GM18505 (cell line): ENCODE results near the gene DDC.

Experiments used
- ATAC-seq: cut with Tn5 transposase; IDR thresholded peaks from one replicate; pipeline ENCODE4 v1.9.1; 2021; ENCODE audit not compliant: unreplicated experiment
- POLR2A ChIP-seq: IDR thresholded peaks from 4 replicates; pipeline ENCODE4 v1.6.1; 2011; ENCODE audit warnings: borderline replicate concordance; ENCODE audit not compliant: insufficient read depth, insufficient read length; ENCODE audit errors: extremely low read depth

Gene DDC

DNA sequence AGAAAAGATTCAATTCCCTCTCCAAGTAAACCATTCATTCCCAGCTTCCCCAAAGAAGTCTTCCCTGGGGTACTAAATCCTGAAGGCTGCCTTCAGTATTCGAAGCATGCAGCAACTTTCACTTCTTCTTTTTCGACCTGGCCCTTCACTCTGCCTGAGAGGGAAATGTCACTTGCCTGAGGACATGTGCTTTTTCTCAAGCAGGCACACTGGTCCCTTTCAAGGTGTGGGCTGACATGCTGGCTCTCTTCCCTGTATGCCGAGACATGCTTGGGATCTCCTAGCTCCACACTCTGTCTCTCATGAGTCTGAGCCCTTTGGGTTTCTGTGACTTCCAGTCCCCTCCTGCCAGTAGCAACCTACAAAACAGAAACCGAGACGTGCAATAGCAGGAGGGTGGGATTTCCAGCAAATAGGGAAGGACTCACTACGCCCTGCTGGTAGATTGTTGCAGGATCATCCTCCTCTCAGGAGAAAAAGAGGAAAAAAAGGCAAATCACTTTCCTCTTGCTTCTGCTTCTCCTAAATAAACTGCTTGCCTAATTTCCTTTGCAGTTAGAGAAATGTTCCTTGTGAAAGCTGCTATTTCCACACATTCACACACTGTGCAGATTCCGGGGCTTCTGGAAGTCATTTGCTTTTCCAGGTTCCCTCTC, 148.6 kb downstream of the DDC start:
- ATAC-seq = peak; percentile 77
- TF ChIP-seq POLR2A = no peak

DNA sequence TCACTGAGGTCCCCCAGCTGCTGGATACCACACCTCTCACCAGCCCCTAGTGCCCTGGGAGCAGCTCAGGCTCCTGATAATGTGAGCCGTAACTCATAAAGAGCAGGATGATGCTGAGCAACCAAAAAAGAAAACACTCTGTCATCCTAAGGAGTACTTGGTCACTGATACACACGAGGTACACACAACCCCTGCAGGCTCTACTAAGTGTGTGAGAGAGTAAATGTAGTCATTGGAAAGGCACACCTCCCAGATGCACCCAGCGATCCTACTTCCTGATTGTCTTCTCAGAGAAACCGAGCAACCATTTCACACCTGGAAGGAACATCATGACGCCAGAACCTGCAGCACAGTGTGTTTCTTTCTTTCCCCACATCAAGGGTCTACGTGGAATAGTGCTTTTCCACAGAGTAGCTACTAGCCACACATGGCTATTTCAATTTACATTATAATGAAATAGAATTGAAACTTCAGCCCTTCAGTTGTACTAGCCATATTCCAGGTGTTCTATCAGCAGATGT, 149.3 kb downstream of the DDC start:
- no peak for ATAC-seq
- no peak for TF ChIP-seq POLR2A

DNA sequence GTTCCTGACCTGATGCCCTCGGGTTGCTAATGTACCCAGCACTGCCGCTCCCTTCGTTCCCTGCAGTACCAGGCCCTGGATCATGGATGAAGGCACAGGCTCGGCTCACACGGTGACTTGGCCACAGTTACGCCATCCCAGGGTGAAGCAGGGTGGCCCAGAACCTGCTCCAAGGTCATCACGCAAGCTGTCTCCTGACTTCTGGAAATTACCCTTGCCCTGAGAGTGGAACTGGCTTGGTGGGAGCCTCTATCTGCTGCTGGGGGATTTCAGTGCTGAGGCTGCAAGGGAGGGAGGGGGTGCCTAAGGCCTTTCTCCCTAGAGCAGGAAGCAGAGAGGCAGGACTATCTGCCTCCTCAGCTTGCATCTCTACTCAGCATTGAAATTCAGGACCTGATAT, 151.6 kb downstream of the DDC start:
- no peak for TF ChIP-seq POLR2A
- no peak for ATAC-seq

DNA sequence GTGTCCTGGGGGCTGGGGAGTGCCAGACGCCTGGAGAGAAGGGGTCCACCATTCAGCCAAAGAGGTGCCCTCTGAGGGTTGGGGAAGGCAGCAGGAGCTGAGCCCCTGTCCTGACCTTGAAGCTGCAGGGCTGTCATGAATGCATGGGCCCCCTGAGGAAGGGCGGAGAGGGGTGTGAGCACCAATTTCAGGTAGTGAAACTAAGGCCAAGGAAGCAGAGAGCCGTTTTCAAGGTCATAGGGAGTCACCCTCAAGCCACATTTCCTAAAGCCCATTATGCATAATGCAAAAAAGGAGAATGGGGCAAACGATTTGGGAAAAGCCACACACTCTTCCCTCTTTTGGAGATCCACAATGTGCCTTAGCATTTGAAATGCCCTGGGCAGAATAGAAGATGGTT, 152.2 kb downstream of the DDC start:
- no peak for ATAC-seq
- TF ChIP-seq POLR2A = no peak

DNA sequence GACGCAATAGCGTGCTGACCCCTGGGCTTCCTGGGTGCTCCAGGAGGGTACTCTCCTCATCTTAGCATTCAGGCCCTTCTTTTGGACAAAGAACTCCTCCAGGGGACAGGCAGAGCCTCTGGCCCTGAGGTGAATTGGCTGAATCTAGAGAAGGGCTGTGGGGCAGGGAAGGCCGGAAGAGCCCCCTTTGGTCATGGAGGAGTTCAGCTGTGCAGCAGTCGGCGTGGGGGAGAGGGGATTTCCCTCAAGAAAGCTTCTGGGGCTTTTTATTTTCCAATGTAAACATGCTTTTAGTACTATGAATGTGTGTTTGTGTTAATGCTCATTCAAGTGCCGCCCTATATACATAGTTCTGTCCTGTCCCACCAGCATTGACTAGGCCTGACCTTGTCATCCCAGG, 153.9 kb downstream of the DDC start:
- no peak for ATAC-seq

DNA sequence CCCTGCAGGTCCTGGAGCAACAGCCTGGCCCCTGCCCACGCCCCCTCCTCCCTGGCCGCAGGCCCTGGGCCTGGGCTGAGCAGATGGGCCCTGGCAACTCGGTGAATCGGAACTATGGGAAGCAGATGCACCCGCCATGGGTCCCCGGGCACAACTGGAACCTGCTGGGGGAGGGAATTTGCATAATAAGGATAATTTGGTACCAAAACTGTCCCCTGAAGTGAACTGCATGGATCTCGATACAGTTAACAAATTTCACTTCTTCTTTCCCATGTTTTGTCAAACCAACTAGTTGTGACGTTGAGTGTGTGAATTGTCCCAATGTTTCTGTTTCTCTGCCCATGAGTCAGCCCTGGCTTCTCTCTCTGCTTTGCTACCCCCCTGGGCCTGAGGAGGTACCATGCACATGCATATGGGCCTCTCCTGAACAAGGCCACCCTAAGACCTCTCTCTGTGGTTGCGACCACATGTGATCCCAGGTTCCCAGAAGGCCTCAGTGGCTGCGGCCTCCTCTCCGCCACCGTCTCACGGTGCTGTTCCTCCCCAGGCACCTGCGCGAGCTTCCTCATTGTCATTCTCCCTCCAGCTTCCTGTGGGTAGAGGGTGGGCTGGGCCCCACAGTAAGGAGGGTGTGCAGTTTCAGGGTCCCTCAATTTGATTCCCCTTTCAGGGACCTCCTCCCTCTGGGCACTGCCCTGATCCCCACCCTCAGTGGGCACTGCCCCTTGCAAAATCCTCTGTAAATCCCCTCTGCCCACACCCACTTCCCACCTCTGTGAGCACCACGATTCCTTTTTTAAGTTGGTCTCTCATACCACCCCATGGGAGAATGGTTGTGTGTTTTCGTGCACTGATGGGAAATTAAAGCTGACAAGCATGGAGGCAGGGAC, 155.1 kb downstream of the DDC start:
- TF ChIP-seq POLR2A = no peak
- peak; percentile 57 for ATAC-seq

More for the DNA sequence above, 153.9 kb downstream of the DDC start:
- no peak for TF ChIP-seq POLR2A
